GM13977 (cell line): ENCODE data around the gene CCL5.
A peak's percentile ranks its signal among the peaks of the same experiment; 100 is the strongest.

Source experiments
- DNase-seq: peaks from one replicate; pipeline ENCODE4 v3.0.0; 2012; ENCODE audit warnings: low spot score
- CTCF ChIP-seq: IDR thresholded peaks from 2 replicates; pipeline ENCODE4 v1.5.1; 2012; ENCODE audit warnings: mild to moderate bottlenecking, control low read depth; ENCODE audit not compliant: insufficient read depth; ENCODE audit errors: extremely low read depth, missing control alignments
- in situ Hi-C: fragments of 300-500 bp; cut with MboI; formaldehyde crosslinking; loops from one replicate; pipeline ENCODE4 v1.12.0; 2022; ENCODE audit warnings: low sequenced_read_pairs, low pct_unique_long_range_greater_than_20kb, mixed read lengths, inconsistent platforms; ENCODE audit not compliant: unreplicated experiment

CCL5 gene

GRCh38 chr17:35877345-35878029, 2.7 kb downstream of the CCL5 start:
- in situ Hi-C loops, result no loop called here
- no peak for DNase-seq

GRCh38 chr17:35876534-35876933, 3.6 kb downstream of the CCL5 start:
- DNase-seq, result no peak
- in situ Hi-C loops, result no loop called here
- no peak for TF ChIP-seq CTCF

More at GRCh38 chr17:35877345-35878029, 2.7 kb downstream of the CCL5 start:
- TF ChIP-seq CTCF, result no peak

- in situ Hi-C loops, result no loop called here
- TF ChIP-seq CTCF, result no peak
- no peak for DNase-seq
These were observed 4.4 kb downstream of the CCL5 start for GRCh38 chr17:35875800-35876139.

GRCh38 chr17:35875072-35875799, 4.9 kb downstream of the CCL5 start:
- TF ChIP-seq CTCF, result no peak
- peak; percentile 29 for DNase-seq
- in situ Hi-C loops, result no loop called here

GRCh38 chr17:35872196-35872980, 7.8 kb downstream of the CCL5 start:
- no peak for DNase-seq
- in situ Hi-C loops, result no loop called here
- no peak for TF ChIP-seq CTCF

- in situ Hi-C loops, result no loop called here
- DNase-seq, result no peak
These were observed 9.0 kb downstream of the CCL5 start for GRCh38 chr17:35870906-35871819.

More at GRCh38 chr17:35870906-35871819, 9.0 kb downstream of the CCL5 start:
- TF ChIP-seq CTCF, result no peak
